Neuronal stem cell (in vitro differentiated cells): Measurements from ENCODE around the gene PTGR1.

ENCODE experiments used
- DNase-seq: peaks from one replicate; pipeline ENCODE4 v3.0.0-alpha.2; 2013; ENCODE audit warnings: low spot score
- H2AFZ ChIP-seq: one replicate; pipeline ENCODE4 v1.6.1; 2013; ENCODE audit warnings: mild to moderate bottlenecking, low read length, inconsistent platforms
- H2AK5ac ChIP-seq: 2 replicates; pipeline ENCODE4 v1.6.1; 2013; ENCODE audit warnings: low read depth, mild to moderate bottlenecking, inconsistent platforms, low read length, moderate library complexity, mixed read lengths
- H2BK120ac ChIP-seq: 2 replicates; pipeline ENCODE4 v1.6.1; 2013; ENCODE audit warnings: low read depth, mild to moderate bottlenecking, inconsistent platforms, low read length, moderate library complexity, mixed read lengths
- H2BK12ac ChIP-seq: one replicate; pipeline ENCODE4 v1.6.1; 2013; ENCODE audit warnings: low read length, inconsistent platforms
- H2BK15ac ChIP-seq: 2 replicates; pipeline ENCODE4 v1.6.1; 2013; ENCODE audit warnings: mild to moderate bottlenecking, low read length, inconsistent platforms, mixed read lengths
- H2BK5ac ChIP-seq: one replicate; pipeline ENCODE4 v1.6.1; 2013; ENCODE audit warnings: inconsistent platforms, mild to moderate bottlenecking, low read length, moderate library complexity
- H3K14ac ChIP-seq: one replicate; pipeline ENCODE4 v1.6.1; 2013; ENCODE audit warnings: low read length, inconsistent platforms
- H3K18ac ChIP-seq: 2 replicates; pipeline ENCODE4 v1.6.1; 2013; ENCODE audit warnings: low read length, inconsistent platforms
- H3K23ac ChIP-seq: 2 replicates; pipeline ENCODE4 v1.6.1; 2013; ENCODE audit warnings: low read depth, mild to moderate bottlenecking, mixed read lengths, low read length, inconsistent platforms; ENCODE audit not compliant: poor library complexity
- H3K27ac ChIP-seq: replicated peaks from 3 replicates; pipeline ENCODE4 v1.5.1; 2013; ENCODE audit warnings: low read length, inconsistent platforms
- H3K27me3 ChIP-seq, 3 experiments: 2 replicates each; pipeline ENCODE4 v1.6.1; 2013; ENCODE audit warnings: low read length in 3 of 3, mild to moderate bottlenecking in 2 of 3, inconsistent platforms in 1 of 3, low read depth in 1 of 3, mixed read lengths in 1 of 3, moderate library complexity in 1 of 3; ENCODE audit not compliant: control insufficient read depth in 3 of 3, insufficient read depth in 3 of 3
- H3K36me3 ChIP-seq, 2 donors: replicated peaks in 1 of 2; 2 replicates each; pipeline ENCODE4 v1.6.1; 2013; ENCODE audit warnings: low read length in 2 of 2; ENCODE audit not compliant: control insufficient read depth in 2 of 2, insufficient read depth in 2 of 2
- H3K4ac ChIP-seq: 2 replicates; pipeline ENCODE4 v1.6.1; 2013; ENCODE audit warnings: inconsistent platforms, mild to moderate bottlenecking, low read length, moderate library complexity
- H3K4me1 ChIP-seq, 2 donors: 1 replicate in 1 of 2; 2 replicates in 1 of 2; pipeline ENCODE4 v1.6.1; 2013; ENCODE audit warnings: low read length in 2 of 2, low read depth in 1 of 2; ENCODE audit not compliant: control insufficient read depth in 2 of 2, insufficient read depth in 1 of 2
- H3K4me2 ChIP-seq: one replicate; pipeline ENCODE4 v1.6.1; 2013; ENCODE audit warnings: mild to moderate bottlenecking, low read length, inconsistent platforms; ENCODE audit not compliant: insufficient read depth, poor library complexity, severe bottlenecking
- H3K4me3 ChIP-seq, 2 donors: 2 replicates each; pipeline ENCODE4 v1.5.1; 2013; ENCODE audit warnings: low read length in 2 of 2, mild to moderate bottlenecking in 2 of 2, inconsistent platforms in 1 of 2, moderate library complexity in 1 of 2
- H3K79me1 ChIP-seq: one replicate; pipeline ENCODE4 v1.6.1; 2013; ENCODE audit warnings: low read depth, mild to moderate bottlenecking, inconsistent platforms, low read length, moderate library complexity
- H3K9ac ChIP-seq: one replicate; pipeline ENCODE4 v1.6.1; 2013; ENCODE audit warnings: mild to moderate bottlenecking, low read depth, low read length, inconsistent platforms; ENCODE audit not compliant: poor library complexity
- H3K9me3 ChIP-seq, 2 donors: replicated peaks in 1 of 2; 2 replicates each; pipeline versions ENCODE3 to v1.6.1; 2013; ENCODE audit warnings: low read length in 2 of 2, mild to moderate bottlenecking in 2 of 2, inconsistent platforms in 1 of 2, low read depth in 1 of 2, mixed read lengths in 1 of 2, moderate library complexity in 1 of 2; ENCODE audit not compliant: control insufficient read depth in 2 of 2, insufficient read depth in 1 of 2
- H4K8ac ChIP-seq: one replicate; pipeline ENCODE4 v1.6.1; 2013; ENCODE audit warnings: low read depth, mild to moderate bottlenecking, inconsistent platforms, low read length, moderate library complexity
- H4K91ac ChIP-seq: one replicate; pipeline ENCODE4 v1.6.1; 2013; ENCODE audit warnings: low read length, low read depth, mild to moderate bottlenecking, inconsistent platforms; ENCODE audit not compliant: poor library complexity
- WGBS, 2 donors: extraction: QIAGEN DNeasy Blood & Tissue Kit; methylation state at CpG; one replicate each; pipeline ENCODE4 v1.1.7; 2013; ENCODE audit warnings: missing lambda C conversion rate in 2 of 2, mixed read lengths in 1 of 2; ENCODE audit not compliant: insufficient read length in 2 of 2, insufficient replicate concordance in 1 of 2; ENCODE audit errors: extremely low coverage in 2 of 2; 5-methylcytosine and 5-hydroxymethylcytosine counted together

PTGR1 gene

GRCh38 chr9:111645806-111646205, 46.4 kb upstream of the PTGR1 start:
- Histone ChIP-seq H3K27ac (no peak overlapping the region), H3K4me3 (no peak overlapping the region), H3K23ac (no peak overlapping the region), H3K9ac (no peak overlapping the region), H2BK120ac (no peak overlapping the region), H3K4me2 (no peak overlapping the region), H3K9me3 (no peaks in the 10 kb centered on the region), H3K27me3 (no peaks in the 10 kb centered on the region), H4K91ac (no peak overlapping the region), H3K14ac (no peak overlapping the region), H2BK5ac (no peak overlapping the region), H3K79me1 (no peaks in the 10 kb centered on the region), H3K4me1 (no peaks in the 10 kb centered on the region), H2BK12ac (no peak overlapping the region), H3K4ac (no peak overlapping the region), H2AFZ (no peak overlapping the region), H3K36me3 (peaks cover 0 to 68% of the 10 kb centered on the region in 2 donors), H3K18ac (no peak overlapping the region), H2BK15ac (no peak overlapping the region), H2AK5ac (no peak overlapping the region), H4K8ac (no peak overlapping the region)
- WGBS, 2 donors = no CpG with 5 or more reads among the region's 1 CpG
- DNase-seq = no peak

GRCh38 chr9:111644195-111644772, 44.8 kb upstream of the PTGR1 start:
- H3K79me1 ChIP-seq = no peaks in the 10 kb centered on the region
- H2AFZ ChIP-seq = no peak overlapping the region
- no peak overlapping the region for H3K14ac ChIP-seq
- no peak overlapping the region for H2BK5ac ChIP-seq
- no peak overlapping the region for H3K4me3 ChIP-seq
- DNase-seq = no peak
- H3K4ac ChIP-seq = no peak overlapping the region
- no peak overlapping the region for H3K9ac ChIP-seq
- H3K9me3 ChIP-seq = no peaks in the 10 kb centered on the region
- H2AK5ac ChIP-seq = no peak overlapping the region
- no peak overlapping the region for H3K18ac ChIP-seq
- no peak overlapping the region for H3K4me2 ChIP-seq
- H4K91ac ChIP-seq = no peak overlapping the region
- no peaks in the 10 kb centered on the region for H3K27me3 ChIP-seq
- no CpG with 5 or more reads among the region's 8 CpGs for whole genome bisulfite sequencing, 2 donors
- no peak overlapping the region for H2BK120ac ChIP-seq
- no peaks in the 10 kb centered on the region for H3K4me1 ChIP-seq
- no peak overlapping the region for H2BK12ac ChIP-seq
- no peak overlapping the region for H3K27ac ChIP-seq
- H3K36me3 ChIP-seq = peaks cover 0 to 53% of the 10 kb centered on the region in 2 donors
- H2BK15ac ChIP-seq = no peak overlapping the region
- no peak overlapping the region for H4K8ac ChIP-seq
- H3K23ac ChIP-seq = no peak overlapping the region

- Histone ChIP-seq H4K91ac (no peak overlapping the region), H2BK5ac (no peak overlapping the region), H3K9ac (no peak overlapping the region), H3K23ac (no peak overlapping the region), H3K4ac (no peak overlapping the region), H2BK120ac (no peak overlapping the region), H2BK12ac (no peak overlapping the region), H3K4me3 (no peak overlapping the region), H3K79me1 (no peaks in the 10 kb centered on the region), H2AFZ (no peak overlapping the region), H3K9me3 (peaks cover 2 to 6% of the 10 kb centered on the region in 2 donors), H3K27ac (no peak overlapping the region), H2AK5ac (no peak overlapping the region), H3K4me2 (no peak overlapping the region), H4K8ac (no peak overlapping the region), H3K27me3 (no peaks in the 10 kb centered on the region), H3K36me3 (peaks cover 0 to 14% of the 10 kb centered on the region in 2 donors), H3K18ac (no peak overlapping the region), H3K14ac (no peak overlapping the region), H3K4me1 (peaks cover 0 to 3% of the 10 kb centered on the region in 2 donors), H2BK15ac (no peak overlapping the region)
- DNase-seq = no peak
- no CpG with 5 or more reads among the region's 6 CpGs for WGBS, 2 donors
Measured at GRCh38 chr9:111637421-111637950, 38.0 kb upstream of the PTGR1 start.

- Histone ChIP-seq H3K14ac (no peak overlapping the region), H3K4me3 (no peak overlapping the region), H3K27me3 (no peaks in the 10 kb centered on the region), H3K36me3 (peaks cover 0 to 14% of the 10 kb centered on the region in 2 donors), H4K8ac (no peak overlapping the region), H3K18ac (no peak overlapping the region), H2AFZ (no peak overlapping the region), H2BK5ac (no peak overlapping the region), H4K91ac (no peak overlapping the region), H2BK12ac (no peak overlapping the region), H2BK15ac (no peak overlapping the region), H3K23ac (no peak overlapping the region), H3K4ac (no peak overlapping the region), H3K4me1 (peaks cover 0 to 6% of the 10 kb centered on the region in 2 donors), H3K4me2 (no peak overlapping the region), H3K27ac (no peak overlapping the region), H3K9me3 (peaks cover 2 to 6% of the 10 kb centered on the region in 2 donors), H3K9ac (no peak overlapping the region), H3K79me1 (peaks cover 2% of the 10 kb centered on the region), H2AK5ac (no peak overlapping the region), H2BK120ac (no peak overlapping the region)
- DNase-seq = no peak
- no CpG with 5 or more reads among the region's 1 CpG for WGBS, 2 donors
Measured at GRCh38 chr9:111634860-111635259, 35.4 kb upstream of the PTGR1 start.
